H9 (cell line): ENCODE results near the gene GRB2. TPM values are rescaled to one million over a fixed set of nuclear protein-coding genes. Genes with fewer than 3 reads are reported as not detected.
A peak's percentile ranks its signal among the peaks of the same experiment; 100 is the strongest.

Experiments used
- DNase-seq: peaks from one replicate; pipeline ENCODE4 v3.0.0-alpha.2; 2017
- H2AFZ ChIP-seq: one replicate; pipeline ENCODE4 v1.6.1; 2013; ENCODE audit warnings: mild to moderate bottlenecking, low read length, control low read depth, moderate library complexity
- H2AK5ac ChIP-seq: 2 replicates; pipeline ENCODE4 v1.6.1; 2013; ENCODE audit warnings: low read length, control low read depth, mixed read lengths; ENCODE audit not compliant: insufficient read length
- H2BK120ac ChIP-seq: one replicate; pipeline ENCODE4 v1.6.1; 2013; ENCODE audit warnings: low read depth, mild to moderate bottlenecking, low read length, control low read depth, inconsistent platforms; ENCODE audit not compliant: poor library complexity, severe bottlenecking
- H2BK12ac ChIP-seq: 2 replicates; pipeline ENCODE4 v1.6.1; 2013; ENCODE audit warnings: low read length, control low read depth, mixed read lengths, low read depth; ENCODE audit not compliant: insufficient read length
- H2BK15ac ChIP-seq: 2 replicates; pipeline ENCODE4 v1.6.1; 2013; ENCODE audit warnings: low read depth, low read length, control low read depth
- H2BK20ac ChIP-seq: one replicate; pipeline ENCODE4 v1.6.1; 2013; ENCODE audit warnings: low read depth, mild to moderate bottlenecking, low read length, control low read depth, inconsistent platforms; ENCODE audit not compliant: poor library complexity, severe bottlenecking
- H2BK5ac ChIP-seq: 2 replicates; pipeline ENCODE4 v1.6.1; 2013; ENCODE audit warnings: low read length, control low read depth, mixed read lengths; ENCODE audit not compliant: insufficient read length
- H3K14ac ChIP-seq: 2 replicates; pipeline ENCODE4 v1.6.1; 2013; ENCODE audit warnings: low read length, control low read depth; ENCODE audit not compliant: insufficient read depth
- H3K18ac ChIP-seq: 2 replicates; pipeline ENCODE4 v1.6.1; 2013; ENCODE audit warnings: low read depth, mild to moderate bottlenecking, mixed read lengths, low read length, control low read depth; ENCODE audit not compliant: insufficient read length
- H3K23ac ChIP-seq: 2 replicates; pipeline ENCODE4 v1.6.1; 2013; ENCODE audit warnings: low read length, control low read depth, mixed read lengths, low read depth; ENCODE audit not compliant: insufficient read length
- H3K23me2 ChIP-seq: 2 replicates; pipeline ENCODE4 v1.6.1; 2013; ENCODE audit warnings: low read depth, mild to moderate bottlenecking, mixed read lengths, low read length, control low read depth; ENCODE audit not compliant: insufficient read length, poor library complexity, severe bottlenecking
- H3K27ac ChIP-seq: 2 replicates; pipeline ENCODE4 v1.5.1; 2013; ENCODE audit warnings: low read length, control low read depth, mixed read lengths, low read depth; ENCODE audit not compliant: insufficient read length
- H3K27me3 ChIP-seq: 2 replicates; pipeline ENCODE4 v1.6.1; 2013; ENCODE audit warnings: low read length, control low read depth, inconsistent platforms; ENCODE audit not compliant: insufficient read depth
- H3K4ac ChIP-seq: 2 replicates; pipeline ENCODE4 v1.6.1; 2013; ENCODE audit warnings: low read depth, mild to moderate bottlenecking, control low read depth, inconsistent platforms, low read length, moderate library complexity
- H3K4me1 ChIP-seq: 2 replicates; pipeline ENCODE4 v1.6.1; 2013; ENCODE audit warnings: low read length, control low read depth, inconsistent platforms; ENCODE audit not compliant: insufficient read depth
- H3K4me2 ChIP-seq: 2 replicates; pipeline ENCODE4 v1.6.1; 2013; ENCODE audit warnings: low read length, control low read depth, mixed read lengths; ENCODE audit not compliant: insufficient read length, insufficient read depth
- H3K56ac ChIP-seq: 2 replicates; pipeline ENCODE4 v1.6.1; 2013; ENCODE audit warnings: low read depth, mild to moderate bottlenecking, mixed read lengths, low read length, control low read depth; ENCODE audit not compliant: insufficient read length
- H3K79me1 ChIP-seq: 2 replicates; pipeline ENCODE4 v1.6.1; 2013; ENCODE audit warnings: low read depth, mild to moderate bottlenecking, moderate library complexity, low read length, control low read depth, inconsistent platforms; ENCODE audit not compliant: insufficient read depth, poor library complexity, severe bottlenecking
- H3K79me2 ChIP-seq: 2 replicates; pipeline ENCODE4 v1.6.1; 2013; ENCODE audit warnings: low read length, control low read depth, inconsistent platforms; ENCODE audit not compliant: insufficient read depth
- H3K9ac ChIP-seq: 2 replicates; pipeline ENCODE4 v1.6.1; 2013; ENCODE audit warnings: low read length, control low read depth, mixed read lengths; ENCODE audit not compliant: insufficient read length; ENCODE audit errors: extremely low read depth
- H3K9me3 ChIP-seq: one replicate; pipeline ENCODE4 v1.6.1; 2013; ENCODE audit warnings: low read depth, low read length, inconsistent platforms; ENCODE audit not compliant: control insufficient read depth
- H3T11ph ChIP-seq: one replicate; pipeline ENCODE4 v1.6.1; 2013; ENCODE audit warnings: mild to moderate bottlenecking, low read length, control low read depth, inconsistent platforms
- H4K20me1 ChIP-seq: one replicate; pipeline ENCODE4 v1.6.1; 2013; ENCODE audit not compliant: control insufficient read depth, insufficient read length, insufficient read depth
- H4K5ac ChIP-seq: 2 replicates; pipeline ENCODE4 v1.6.1; 2013; ENCODE audit warnings: low read depth, mild to moderate bottlenecking, mixed read lengths, low read length, control low read depth; ENCODE audit not compliant: insufficient read length
- H4K8ac ChIP-seq: replicated peaks from 2 replicates; pipeline ENCODE4 v1.6.1; 2013; ENCODE audit warnings: low read length, control low read depth, mixed read lengths, low read depth; ENCODE audit not compliant: insufficient read length
- H4K91ac ChIP-seq: 2 replicates; pipeline ENCODE4 v1.6.1; 2013; ENCODE audit warnings: low read depth, mild to moderate bottlenecking, moderate library complexity, mixed read lengths, low read length, control low read depth; ENCODE audit not compliant: insufficient read length
- H3K27ac Mint-ChIP-seq, 3 experiments: 2 replicates in 2 of 3; 3 replicates in 1 of 3; pipeline ENCODE4 v1.8.0; 2020 to 2021; ENCODE audit warnings: mixed read lengths in 3 of 3, mild to moderate bottlenecking in 1 of 3, moderate library complexity in 1 of 3
- H3K27me3 Mint-ChIP-seq: 2 replicates; pipeline ENCODE4 v1.8.0; 2021; ENCODE audit warnings: low read depth, mild to moderate bottlenecking, moderate library complexity, mixed read lengths
- H3K36me3 Mint-ChIP-seq, 3 experiments: 2 replicates in 2 of 3; 3 replicates in 1 of 3; pipeline ENCODE4 v1.8.0; 2020 to 2021; ENCODE audit warnings: low read depth in 3 of 3, mixed read lengths in 3 of 3; ENCODE audit not compliant: insufficient read depth in 1 of 3
- H3K4me1 Mint-ChIP-seq, 2 experiments: 2 replicates each; pipeline ENCODE4 v1.8.0; 2020; ENCODE audit warnings: mixed read lengths in 2 of 2
- H3K4me3 Mint-ChIP-seq, 2 experiments: 2 replicates in 1 of 2; 3 replicates in 1 of 2; pipeline ENCODE4 v1.8.0; 2020 to 2021; ENCODE audit warnings: mild to moderate bottlenecking in 2 of 2, mixed read lengths in 2 of 2, moderate library complexity in 1 of 2
- H3K9me3 Mint-ChIP-seq, 2 experiments: 2 replicates in 1 of 2; 3 replicates in 1 of 2; pipeline ENCODE4 v1.8.0; 2020; ENCODE audit warnings: mild to moderate bottlenecking in 2 of 2, mixed read lengths in 2 of 2, moderate library complexity in 1 of 2
- CTCF ChIP-seq: fragments of 200-600 bp; sonication (generic); conservative IDR thresholded peaks from 3 replicates; pipeline ENCODE4 v1.8.0; 2021; ENCODE audit warnings: antibody characterized with exemption, mild to moderate bottlenecking
- WGBS: extraction: QIAGEN DNeasy Blood & Tissue Kit; methylation state at CpG from one replicate; pipeline ENCODE4 v1.1.7; 2013; ENCODE audit warnings: missing lambda C conversion rate, low lambda C conversion rate, mixed read lengths; ENCODE audit not compliant: insufficient read length; ENCODE audit errors: extremely low coverage; 5-methylcytosine and 5-hydroxymethylcytosine counted together
- total RNA-seq: library from RNA; stranded (reverse); gene quantifications from 2 replicates; pipeline ENCODE4 v1.2.1, GENCODE V29; 2021

GRB2 gene
- total RNA-seq, 1 experiment from 2014 or later: 91.7 TPM

- peak; percentile 81 for DNase-seq
- no peak overlapping the region for H2AFZ ChIP-seq
- no peaks in the 10 kb centered on the region for H3K4me1 ChIP-seq
- Mint-ChIP-seq H3K27me3 (peaks cover 4% of the 10 kb centered on the region), H3K4me1 (peaks cover 14 to 20% of the 10 kb centered on the region in 2 experiments), H3K4me3 (peak overlapping the region; percentile 78 to 88), H3K36me3 (peaks cover 0 to 10% (median 4%) of the 10 kb centered on the region in 3 experiments; a peak in 3 of 7 replicates), H3K9me3 (no peaks in the 10 kb centered on the region), H3K27ac (peak overlapping the region; percentile 0 to 41 (median 10); a peak in 4 of 7 replicates)
- no peaks in the 10 kb centered on the region for H4K20me1 ChIP-seq
- H2BK5ac ChIP-seq: no peak overlapping the region
- peaks cover 9% of the 10 kb centered on the region for H3K23me2 ChIP-seq
- no peak overlapping the region for H2BK12ac ChIP-seq
- H2BK20ac ChIP-seq: no peak overlapping the region
- H3K27me3 ChIP-seq: no peaks in the 10 kb centered on the region
- H2BK120ac ChIP-seq: no peak overlapping the region
- H4K8ac ChIP-seq: no peak overlapping the region
- no peak overlapping the region for H4K5ac ChIP-seq
- no peak overlapping the region for H3K23ac ChIP-seq
- peak overlapping the region; percentile 75 for H3K9ac ChIP-seq
- no peak overlapping the region for H3K56ac ChIP-seq
- H3K4me2 ChIP-seq: peak overlapping the region; percentile 99
- no peak overlapping the region for H3K14ac ChIP-seq
- TF ChIP-seq CTCF: peak; percentile 84
- H4K91ac ChIP-seq: no peak overlapping the region
- no peak overlapping the region for H3K4ac ChIP-seq
- H3T11ph ChIP-seq: no peak overlapping the region
- WGBS: no CpG with 5 or more reads among the region's 15 CpGs
- H3K79me1 ChIP-seq: no peaks in the 10 kb centered on the region
- no peak overlapping the region for H2AK5ac ChIP-seq
- H3K9me3 ChIP-seq: no peaks in the 10 kb centered on the region
- no peak overlapping the region for H3K18ac ChIP-seq
- peaks cover 21% of the 10 kb centered on the region; the same call in 1 of the 2 replicates for H3K79me2 ChIP-seq
- H3K27ac ChIP-seq: no peak overlapping the region
- no peak overlapping the region for H2BK15ac ChIP-seq
Observed at GRCh38 chr17:75404223-75404730, 1.2 kb downstream of the GRB2 start.
